ENCODE measurements around the gene EPS8. TPM values are rescaled to one million over a fixed set of nuclear protein-coding genes. Genes with fewer than 3 reads are reported as not detected.

EPS8 gene
- total RNA-seq, 1 donor from 2014 or later: 94.6 TPM

DNA sequence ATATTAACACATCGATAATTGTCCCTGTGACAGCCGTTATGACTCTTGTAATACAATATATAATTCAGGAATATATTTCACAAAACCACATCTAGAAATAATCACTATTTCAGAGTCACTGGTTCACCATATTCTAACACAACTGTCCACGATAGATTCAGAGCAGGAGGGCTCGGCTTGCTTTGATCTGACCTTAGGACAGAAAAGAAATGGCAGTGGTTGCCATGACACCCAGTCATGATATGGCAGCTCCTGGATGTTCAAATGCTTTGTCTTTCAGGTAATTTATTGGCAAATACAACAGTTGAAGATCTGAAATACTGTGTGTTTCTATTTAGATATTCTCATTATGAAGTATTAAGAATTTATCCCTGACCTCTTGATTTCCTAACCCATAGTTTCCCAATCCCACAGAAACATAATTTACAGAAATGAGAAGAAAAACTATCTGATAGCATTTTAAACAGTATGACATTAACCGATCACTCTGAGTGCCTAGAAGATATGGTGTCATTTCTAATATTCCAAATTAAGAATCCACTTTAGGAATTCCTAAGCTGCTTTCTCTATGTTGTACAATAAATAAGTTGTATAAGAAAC, 116.4 kb downstream of the EPS8 start:
- intact Hi-C loops (cut with DNase I): no loop called here
- Histone ChIP-seq H3K27me3 (no peaks in the 10 kb centered on the region), H3K4me3 (no peak overlapping the region), H3K9me3 (no peaks in the 10 kb centered on the region), H3K27ac (no peak overlapping the region), H3K4me1 (peaks cover 0 to 22% of the 10 kb centered on the region in 2 donors), H3K36me3 (peaks cover 0 to 14% of the 10 kb centered on the region in 2 donors)
- no peak for DNase-seq (ENCODE audit: low spot score in 2 of 2)
- TF ChIP-seq, protein P1, sequence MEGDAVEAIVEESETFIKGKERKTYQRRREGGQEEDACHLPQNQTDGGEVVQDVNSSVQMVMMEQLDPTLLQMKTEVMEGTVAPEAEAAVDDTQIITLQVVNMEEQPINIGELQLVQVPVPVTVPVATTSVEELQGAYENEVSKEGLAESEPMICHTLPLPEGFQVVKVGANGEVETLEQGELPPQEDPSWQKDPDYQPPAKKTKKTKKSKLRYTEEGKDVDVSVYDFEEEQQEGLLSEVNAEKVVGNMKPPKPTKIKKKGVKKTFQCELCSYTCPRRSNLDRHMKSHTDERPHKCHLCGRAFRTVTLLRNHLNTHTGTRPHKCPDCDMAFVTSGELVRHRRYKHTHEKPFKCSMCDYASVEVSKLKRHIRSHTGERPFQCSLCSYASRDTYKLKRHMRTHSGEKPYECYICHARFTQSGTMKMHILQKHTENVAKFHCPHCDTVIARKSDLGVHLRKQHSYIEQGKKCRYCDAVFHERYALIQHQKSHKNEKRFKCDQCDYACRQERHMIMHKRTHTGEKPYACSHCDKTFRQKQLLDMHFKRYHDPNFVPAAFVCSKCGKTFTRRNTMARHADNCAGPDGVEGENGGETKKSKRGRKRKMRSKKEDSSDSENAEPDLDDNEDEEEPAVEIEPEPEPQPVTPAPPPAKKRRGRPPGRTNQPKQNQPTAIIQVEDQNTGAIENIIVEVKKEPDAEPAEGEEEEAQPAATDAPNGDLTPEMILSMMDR (IDR thresholded peaks at IDR 0.05): no peak

DNA sequence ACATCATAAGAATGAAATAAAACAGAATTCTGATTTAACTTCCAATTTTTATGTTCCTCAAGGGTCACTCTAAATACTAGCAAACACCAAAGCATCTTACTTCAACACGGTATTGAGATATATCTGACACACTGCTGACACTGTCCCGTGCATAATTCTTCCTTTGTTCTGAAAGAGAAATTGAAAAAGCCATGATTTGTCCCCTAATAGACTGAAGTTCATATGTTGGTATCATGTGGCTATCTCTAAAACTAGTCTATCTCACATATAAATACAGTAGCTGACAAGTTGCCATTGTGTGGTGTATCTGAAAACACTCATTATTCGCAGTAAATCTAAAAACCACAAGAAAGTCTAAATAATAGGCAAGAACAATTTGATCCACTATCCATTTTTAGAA, 118.4 kb downstream of the EPS8 start:
- TF ChIP-seq, protein P1 (IDR thresholded peaks at IDR 0.05): no peak
- intact Hi-C loops (cut with DNase I): no loop called here
- no peak overlapping the region for H3K27ac ChIP-seq
- peaks cover 0 to 22% of the 10 kb centered on the region in 2 donors for H3K4me1 ChIP-seq
- DNase-seq (ENCODE audit: low spot score in 2 of 2): no peak
- no peaks in the 10 kb centered on the region for H3K9me3 ChIP-seq
- H3K36me3 ChIP-seq: peaks cover 0 to 25% of the 10 kb centered on the region in 2 donors
- H3K4me3 ChIP-seq: no peak overlapping the region
- no peaks in the 10 kb centered on the region for H3K27me3 ChIP-seq

DNA sequence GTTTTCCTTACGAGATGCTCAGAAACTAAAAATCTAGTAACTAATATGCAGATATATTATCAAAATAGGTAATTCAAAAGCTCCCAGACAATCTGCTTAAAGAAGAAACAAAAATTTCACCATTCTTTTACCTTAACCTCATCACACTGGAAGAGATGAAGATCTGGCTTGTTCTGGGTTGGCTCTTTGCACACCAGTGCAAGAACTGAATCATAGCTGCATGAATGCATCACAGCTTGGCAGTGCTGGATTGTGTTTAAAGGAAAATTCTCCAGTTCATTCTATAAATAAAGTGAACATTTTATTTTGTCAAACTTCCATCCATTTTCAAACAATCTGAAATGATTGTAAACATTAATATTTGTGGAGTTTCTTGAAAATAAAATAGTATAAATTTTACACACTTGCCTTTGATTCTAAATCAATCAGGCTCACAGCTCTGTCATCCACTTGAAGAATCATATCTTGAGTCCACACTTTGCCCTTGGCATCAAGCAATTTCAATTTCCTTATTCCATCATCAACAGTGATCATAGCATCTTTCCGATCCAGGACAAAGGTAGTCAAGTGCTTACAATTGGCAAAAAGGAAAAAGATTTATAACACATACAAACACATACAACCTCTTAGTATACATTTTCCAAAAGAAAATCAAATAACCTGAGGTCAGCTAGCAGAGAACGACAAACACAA, 119.8 kb downstream of the EPS8 start:
- no peaks in the 10 kb centered on the region for H3K27me3 ChIP-seq
- H3K27ac ChIP-seq: peak overlapping the region; percentile 45 to 49
- H3K36me3 ChIP-seq: peaks cover 0 to 33% of the 10 kb centered on the region in 2 donors
- no peaks in the 10 kb centered on the region for H3K9me3 ChIP-seq
- DNase-seq (ENCODE audit: low spot score in 2 of 2): no peak
- TF ChIP-seq, protein P1 (IDR thresholded peaks at IDR 0.05): no peak
- H3K4me1 ChIP-seq: peaks cover 0 to 22% of the 10 kb centered on the region in 2 donors
- H3K4me3 ChIP-seq: no peak overlapping the region
- intact Hi-C loops (cut with DNase I): loop anchor here (10.0 kb wide), 1 partner anchor 75 kb away; no protein-coding TSS in a partner anchor

DNA sequence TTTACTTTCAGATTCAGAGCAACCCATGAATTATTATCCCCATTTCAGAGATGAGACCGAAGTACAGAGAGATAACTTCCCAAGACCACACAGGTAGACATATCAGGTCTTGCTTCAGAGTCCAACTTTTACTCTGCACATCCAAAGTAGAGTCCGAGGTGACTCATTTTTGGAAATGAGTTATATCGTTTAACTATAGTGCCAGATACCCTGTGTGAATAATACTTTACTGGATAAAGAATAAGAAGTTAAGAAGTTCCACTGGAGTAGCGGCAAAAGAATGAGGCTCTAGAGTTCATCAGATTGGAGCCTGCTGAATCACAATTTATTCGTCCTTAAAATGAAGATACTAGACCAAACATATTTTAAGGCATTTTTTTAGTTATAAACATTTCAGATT, 124.7 kb downstream of the EPS8 start:
- Histone ChIP-seq H3K4me3 (no peak overlapping the region), H3K9me3 (no peaks in the 10 kb centered on the region), H3K4me1 (peaks cover 0 to 11% of the 10 kb centered on the region in 2 donors), H3K27me3 (no peaks in the 10 kb centered on the region), H3K27ac (no peak overlapping the region), H3K36me3 (peaks cover 10 to 67% of the 10 kb centered on the region in 2 donors)
- DNase-seq (ENCODE audit: low spot score in 2 of 2): no peak
- intact Hi-C loops (cut with DNase I): loop anchor here (10.0 kb wide), 1 partner anchor 70 kb away; no protein-coding TSS in a partner anchor
- TF ChIP-seq, protein P1 (IDR thresholded peaks at IDR 0.05): no peak

DNA sequence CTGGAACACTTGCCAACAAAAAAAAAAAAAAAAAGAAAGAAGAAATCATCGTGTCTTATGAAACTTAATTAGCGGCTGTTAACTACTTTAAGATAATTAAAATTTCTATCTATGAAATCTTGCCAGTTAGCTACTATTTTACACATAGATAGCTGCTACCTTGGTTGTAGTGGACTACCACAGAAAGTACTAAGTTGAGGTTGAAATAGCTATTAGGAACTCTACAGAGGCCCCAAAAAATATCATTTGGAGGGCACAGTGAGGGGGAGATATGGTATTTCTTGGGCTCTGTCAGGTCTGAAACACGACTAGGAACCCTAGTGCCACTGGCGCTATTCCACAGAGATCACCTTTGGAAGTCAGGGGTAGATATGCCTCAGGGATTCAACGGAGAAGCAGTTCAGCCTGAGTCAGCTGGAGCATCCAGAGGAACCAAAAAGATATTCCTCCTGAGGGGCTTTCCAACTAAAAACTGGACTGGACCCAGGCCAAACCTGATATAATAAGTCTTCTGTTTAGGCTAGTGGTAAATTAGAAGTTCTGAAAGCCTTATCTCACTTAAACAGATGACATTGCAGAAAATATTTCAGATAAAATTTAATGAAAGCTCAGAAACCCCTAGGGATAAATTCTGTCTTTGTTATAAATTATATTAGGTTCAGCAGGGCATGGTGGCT, 126.1 kb downstream of the EPS8 start:
- Histone ChIP-seq H3K36me3 (peaks cover 15 to 72% of the 10 kb centered on the region in 2 donors), H3K27ac (no peak overlapping the region), H3K4me3 (no peak overlapping the region), H3K27me3 (no peaks in the 10 kb centered on the region), H3K9me3 (no peaks in the 10 kb centered on the region), H3K4me1 (no peaks in the 10 kb centered on the region)
- intact Hi-C loops (cut with DNase I): loop anchor here (10.0 kb wide), 1 partner anchor 68 kb away; no protein-coding TSS in a partner anchor
- no peak for DNase-seq (ENCODE audit: low spot score in 2 of 2)
- TF ChIP-seq, protein P1 (IDR thresholded peaks at IDR 0.05): no peak
